Islet of Langerhans (tissue), 1 donor: ENCODE measurements around the gene NLGN1.
"Not testable (repeated sequence)": the region's sequence is repeated elsewhere in the genome, so short reads cannot be mapped to it uniquely, and the experiment has no call there.

Experiments
- FAIRE-seq: peaks from one replicate; lab custom pipeline; 2011; peaks lifted over from hg19 to GRCh38; lab: Jason Lieb, UNC

Gene NLGN1

DNA sequence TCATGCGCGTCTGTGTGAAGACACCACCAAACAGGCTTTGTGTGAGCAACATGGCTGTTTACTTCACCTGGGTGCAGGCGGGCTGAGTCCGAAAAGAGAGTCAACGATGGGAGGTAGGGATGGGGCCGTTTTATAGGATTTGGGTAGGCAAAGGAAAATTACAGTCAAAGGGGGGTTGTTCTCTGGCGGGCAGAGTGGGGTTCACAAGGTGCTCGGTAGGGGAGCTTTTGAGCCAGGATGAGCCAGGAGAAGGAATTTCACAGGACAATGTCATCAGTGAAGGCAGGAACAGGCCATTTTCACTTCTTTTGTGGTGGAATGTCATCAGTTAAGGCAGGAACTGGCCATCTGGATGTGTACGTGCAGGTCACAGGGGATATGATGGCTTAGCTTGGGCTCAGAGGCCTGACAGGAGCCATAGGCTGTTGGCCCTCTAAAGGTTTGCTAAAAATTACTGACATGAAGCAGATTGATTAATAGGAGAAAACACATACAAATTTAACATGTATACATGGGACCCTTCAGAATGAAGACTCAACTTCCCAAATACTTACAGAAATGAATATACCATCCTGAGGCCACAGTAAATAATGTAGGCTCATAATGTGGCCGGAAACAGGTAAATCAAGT lies 834.6 kb downstream of the NLGN1 start:
- FAIRE-seq = not testable (repeated sequence)

- no peak for FAIRE-seq
Observed at GRCh38 chr3:174232658-174233429, 835.3 kb downstream of the NLGN1 start.

DNA sequence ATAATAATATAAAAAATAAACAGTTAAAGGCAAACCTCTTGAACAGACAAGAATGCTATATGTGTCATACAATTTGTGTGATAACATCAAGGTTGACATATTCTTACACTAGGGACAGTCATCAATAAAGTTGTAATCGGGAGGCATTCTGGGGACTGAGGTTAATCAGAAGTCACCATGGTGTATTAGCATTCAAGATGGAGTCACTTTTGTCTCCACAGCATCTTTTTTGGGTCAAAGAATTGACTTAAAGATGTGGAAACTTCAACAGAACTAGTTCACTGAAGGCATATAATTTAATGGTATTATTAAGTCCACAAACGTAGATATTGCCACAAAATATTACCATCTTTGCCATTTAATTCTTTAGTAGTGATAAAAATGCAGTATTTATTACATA lies 836.0 kb downstream of the NLGN1 start:
- no peak for FAIRE-seq

- FAIRE-seq = no peak
Observed at GRCh38 chr3:174242311-174243041, 844.9 kb downstream of the NLGN1 start.

GRCh38 chr3:174243171-174243570 lies 845.6 kb downstream of the NLGN1 start:
- FAIRE-seq = no peak

DNA sequence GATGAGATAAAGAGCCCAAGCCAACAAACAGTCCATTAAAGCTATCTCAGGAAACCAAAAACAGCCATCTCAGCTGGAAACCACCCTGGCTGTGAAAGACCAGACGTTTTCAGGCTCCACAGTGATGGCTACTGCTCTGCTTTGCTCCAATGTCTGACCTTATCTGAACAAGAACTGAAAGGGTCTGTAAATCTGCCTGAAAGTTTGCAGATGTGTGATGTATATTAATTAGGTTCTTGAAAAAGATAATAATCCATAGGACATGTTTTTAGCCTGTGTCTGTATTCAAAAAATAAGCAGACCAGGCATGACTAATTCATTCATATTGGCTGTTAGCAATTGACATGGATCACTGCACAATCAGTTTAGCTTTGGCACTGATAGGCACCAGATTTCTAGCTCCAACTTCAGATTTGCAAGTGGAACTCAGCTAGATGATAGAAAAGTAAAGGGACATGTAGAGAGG lies 850.2 kb downstream of the NLGN1 start:
- peak; percentile 75 for FAIRE-seq

DNA sequence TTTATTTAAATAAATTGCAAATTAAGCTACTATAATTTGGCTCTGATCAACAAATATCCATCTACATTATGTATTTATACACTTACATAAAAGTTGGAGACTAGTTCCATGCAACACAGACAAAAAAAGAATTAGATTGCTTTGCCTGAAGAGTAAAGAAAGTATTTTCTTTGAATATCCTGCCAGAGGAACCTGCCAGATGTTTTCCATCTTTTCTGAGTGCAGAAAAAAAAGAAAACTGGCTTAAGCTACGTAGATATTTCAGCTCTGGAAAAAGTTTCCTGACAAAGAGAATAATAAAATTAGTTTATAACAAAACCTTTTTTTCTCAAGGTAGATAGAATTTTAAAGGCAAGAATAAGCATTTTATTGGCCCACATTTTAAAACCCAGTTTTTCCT lies 854.1 kb downstream of the NLGN1 start:
- peak; percentile 61 for FAIRE-seq

DNA sequence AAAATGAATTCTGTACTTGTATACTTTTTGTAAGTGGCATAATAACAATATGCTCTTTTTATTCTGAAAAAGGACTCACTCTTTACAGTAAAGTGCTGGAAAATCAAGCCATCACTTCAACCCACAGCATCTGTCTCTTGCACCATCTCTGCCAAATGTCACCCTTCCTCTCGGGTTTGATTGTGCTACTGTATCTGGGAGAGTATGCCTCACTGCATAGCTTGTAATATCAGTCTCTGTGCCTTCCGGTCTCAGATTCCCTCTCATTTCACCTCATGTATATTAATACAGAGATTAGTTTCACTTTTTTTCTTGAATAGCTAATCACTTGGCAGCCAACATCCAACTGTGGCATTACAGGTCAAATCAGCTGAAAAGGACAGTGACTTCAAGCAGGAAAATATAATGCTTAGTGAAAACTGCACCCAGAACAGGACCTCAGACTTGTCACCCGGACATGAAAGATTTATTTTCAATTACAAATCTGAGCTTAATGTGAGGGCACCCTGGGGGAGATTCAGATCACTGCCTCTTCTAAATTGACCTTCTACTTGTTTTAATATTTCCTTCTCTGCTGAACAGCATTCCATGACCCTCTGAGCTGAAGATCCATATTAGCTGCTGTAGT lies 855.8 kb downstream of the NLGN1 start:
- no peak for FAIRE-seq

DNA sequence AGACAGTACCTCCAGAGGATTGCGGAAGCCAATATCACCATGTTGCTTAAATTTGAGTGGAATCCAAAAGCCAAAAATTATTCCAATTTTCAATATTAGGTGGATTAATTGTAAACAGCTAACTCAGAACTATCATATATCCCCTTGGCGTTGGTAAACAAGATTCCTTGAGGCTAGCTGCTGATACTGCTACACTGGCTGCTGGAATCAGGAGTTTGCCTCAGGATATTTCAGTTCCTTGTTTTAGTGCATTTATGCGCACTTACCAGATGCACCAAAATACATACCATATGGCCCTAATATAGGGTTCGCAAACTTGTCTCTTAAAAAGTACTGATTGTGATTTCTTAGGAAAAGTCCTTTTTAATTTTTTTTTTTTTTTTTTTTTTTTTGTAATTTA lies 856.4 kb downstream of the NLGN1 start:
- FAIRE-seq = no peak

- no peak for FAIRE-seq
Observed at GRCh38 chr3:174255454-174255853, 857.9 kb downstream of the NLGN1 start.

DNA sequence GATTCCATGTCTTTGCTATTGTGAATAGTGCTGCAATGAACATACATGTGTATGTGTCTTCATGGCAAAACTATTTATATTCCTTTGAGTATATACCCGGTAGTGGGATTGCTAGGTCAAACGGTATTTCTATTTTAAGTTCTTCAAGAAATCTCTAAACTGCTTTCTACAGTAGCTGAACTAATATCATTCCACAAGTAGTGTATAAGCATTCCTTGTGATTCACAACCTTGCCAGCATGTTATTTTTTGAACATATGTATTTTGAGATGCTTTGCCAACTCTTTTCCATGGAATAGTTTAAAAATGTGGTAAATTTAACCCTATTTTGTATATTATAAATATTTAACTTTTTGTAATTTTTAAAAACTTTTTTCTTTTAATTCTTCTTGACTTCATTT lies 868.9 kb downstream of the NLGN1 start:
- no peak for FAIRE-seq

DNA sequence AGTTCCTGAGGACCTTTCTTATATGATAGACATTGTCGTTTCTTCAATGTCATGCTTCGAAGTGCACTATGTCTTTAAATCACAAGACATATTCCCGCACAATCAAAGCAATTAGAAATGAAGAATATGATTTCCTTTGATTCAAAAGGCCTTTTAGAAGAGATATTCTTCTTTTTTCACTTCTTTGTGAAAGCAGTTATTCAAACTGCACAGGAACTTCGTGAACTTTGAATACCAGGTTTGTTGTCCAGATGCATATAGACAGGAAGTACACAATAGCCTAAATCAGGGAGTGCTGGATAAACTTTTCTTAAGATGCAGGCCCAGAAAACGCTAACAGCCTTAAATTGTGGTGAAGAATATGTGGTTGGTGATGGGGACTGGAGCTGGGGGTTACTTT lies 870.5 kb downstream of the NLGN1 start:
- no peak for FAIRE-seq

DNA sequence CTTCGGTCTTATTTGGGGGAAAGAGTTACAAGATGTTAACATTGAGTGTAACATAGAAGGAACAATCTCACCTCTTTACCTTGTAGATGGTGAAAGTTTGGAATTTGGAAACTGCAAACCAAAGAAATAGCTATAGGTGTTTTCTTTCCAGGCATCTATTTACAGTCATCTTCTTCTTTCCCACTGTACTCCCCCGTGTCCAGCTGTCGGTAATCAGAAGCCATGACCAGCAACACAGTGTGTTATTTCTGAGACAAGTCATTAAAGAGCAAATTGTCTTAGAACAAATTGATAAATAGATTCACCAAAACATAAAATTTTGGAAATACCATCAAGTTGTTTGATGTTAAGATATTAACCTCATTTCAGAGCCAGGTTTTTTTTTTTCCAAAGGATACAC lies 871.0 kb downstream of the NLGN1 start:
- no peak for FAIRE-seq

DNA sequence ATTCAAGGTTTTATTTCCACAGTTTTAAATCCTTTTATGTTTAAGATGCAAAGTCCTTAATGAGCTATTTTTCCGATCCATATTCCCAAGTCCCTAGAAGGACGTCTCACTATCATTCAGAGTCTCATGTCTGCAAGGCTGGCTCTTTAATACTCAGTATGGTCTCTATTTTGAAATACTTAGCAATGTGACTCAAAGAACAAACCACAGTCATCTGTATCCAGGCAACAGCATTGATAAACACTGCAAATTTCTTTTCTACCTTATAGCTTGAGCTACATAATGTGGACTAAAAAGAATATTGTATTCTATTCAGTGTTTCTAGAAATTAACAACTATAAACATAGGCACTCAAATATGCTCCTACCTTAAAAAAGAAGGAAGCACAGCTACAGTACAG lies 873.3 kb downstream of the NLGN1 start:
- FAIRE-seq = peak; percentile 68

- no peak for FAIRE-seq
Observed at GRCh38 chr3:174275336-174275735, 877.8 kb downstream of the NLGN1 start.

GRCh38 chr3:174276826-174277225 lies 879.3 kb downstream of the NLGN1 start:
- no peak for FAIRE-seq

DNA sequence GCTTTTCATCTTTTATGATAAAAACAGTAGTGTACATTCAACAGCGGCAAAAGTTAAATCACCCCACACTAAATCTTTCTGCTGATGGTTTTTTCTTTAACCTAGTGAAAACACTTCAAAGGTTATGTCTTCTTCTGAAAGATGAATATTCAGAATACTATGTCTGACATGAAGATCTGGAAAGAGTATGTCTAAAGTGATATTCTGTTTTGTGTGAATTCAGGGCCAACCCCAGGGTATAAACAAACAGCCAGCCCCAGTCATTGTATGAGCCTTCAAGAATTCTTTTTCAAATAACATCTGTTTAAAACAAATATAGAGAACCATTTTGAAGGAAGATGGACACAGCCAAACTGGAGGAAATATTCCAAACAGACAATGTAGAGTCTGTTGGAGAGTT lies 880.5 kb downstream of the NLGN1 start:
- no peak for FAIRE-seq

DNA sequence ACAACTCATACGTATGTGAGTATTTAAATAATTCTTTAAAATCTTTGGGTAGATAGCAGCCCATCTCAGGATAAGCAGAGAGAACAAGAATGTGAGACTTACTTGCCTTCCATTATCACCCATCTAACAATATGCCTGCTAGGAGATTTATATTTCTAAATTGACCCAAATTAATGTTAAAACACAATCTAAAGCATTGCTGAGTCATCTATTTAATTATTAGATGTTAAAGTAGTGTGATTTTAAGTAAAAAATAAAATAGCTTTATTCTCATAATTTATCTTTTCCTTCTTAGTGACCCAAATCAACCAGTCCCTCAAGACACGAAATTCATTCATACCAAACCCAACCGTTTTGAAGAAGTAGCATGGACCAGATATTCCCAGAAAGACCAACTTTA lies 882.6 kb downstream of the NLGN1 start:
- FAIRE-seq = no peak

- peak; percentile 87 for FAIRE-seq
Observed at GRCh38 chr3:174285242-174285864, 887.8 kb downstream of the NLGN1 start.

DNA sequence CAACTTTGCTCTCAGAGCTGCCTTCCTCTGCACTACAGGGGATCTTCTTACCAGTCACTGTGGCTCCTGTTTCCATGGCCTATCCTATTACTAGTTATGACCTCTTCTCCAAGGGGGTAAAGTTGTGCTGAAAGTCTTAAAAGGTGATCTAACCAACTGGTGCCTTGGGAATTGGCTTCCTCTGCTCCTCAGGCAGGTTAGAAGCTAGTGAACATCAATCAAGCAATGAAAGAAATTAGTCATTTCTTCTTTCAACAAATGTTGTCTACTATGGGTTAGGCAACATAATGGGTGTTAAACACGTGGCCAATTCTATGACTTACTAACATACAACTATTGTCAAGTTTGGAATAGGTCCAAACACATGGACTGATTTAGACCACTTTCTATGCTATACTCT lies 890.2 kb downstream of the NLGN1 start:
- FAIRE-seq = no peak

GRCh38 chr3:174294616-174295015 lies 897.1 kb downstream of the NLGN1 start:
- FAIRE-seq = no peak
